Activated CD4-positive, alpha-beta memory T cell treated with anti-CD3 and anti-CD28 coated beads, Interleukin-2, amount 10 ng/mL, durations not matched to agents 7 days and 5 days (primary cell): ENCODE data around the gene BUB1B. TPM values are rescaled to one million over a fixed set of nuclear protein-coding genes. Genes with fewer than 3 reads are reported as not detected.
"Not testable (repeated sequence)": the region's sequence is repeated elsewhere in the genome, so short reads cannot be mapped to it uniquely, and the experiment has no call there.

Experiments used
- CTCF ChIA-PET: fragments of 350-600 bp; sonication (Branson Sonifier 250); formaldehyde crosslinking; loops from one replicate; lab custom pipeline; 2021; ENCODE audit warnings: antibody characterized with exemption, inconsistent platforms; lab: Charles Lee
- POLR2A ChIA-PET: fragments of 350-600 bp; sonication (Branson Sonifier 250); formaldehyde crosslinking; loops from one replicate; lab custom pipeline; 2021; ENCODE audit warnings: antibody characterized with exemption; lab: Charles Lee
- DNase-seq: peaks from one replicate; pipeline ENCODE4 v3.0.0-alpha.2; 2020
- H3K27ac Mint-ChIP-seq: one replicate; pipeline ENCODE4 v1.8.0; 2021; ENCODE audit warnings: mild to moderate bottlenecking, mixed read lengths
- H3K27me3 Mint-ChIP-seq: one replicate; pipeline ENCODE4 v1.8.0; 2021; ENCODE audit warnings: mixed read lengths
- H3K36me3 Mint-ChIP-seq: one replicate; pipeline ENCODE4 v1.8.0; 2021; ENCODE audit warnings: low read depth, mixed read lengths
- H3K4me1 Mint-ChIP-seq: one replicate; pipeline ENCODE4 v1.8.0; 2021; ENCODE audit warnings: mixed read lengths
- H3K4me3 Mint-ChIP-seq: one replicate; pipeline ENCODE4 v1.8.0; 2021; ENCODE audit warnings: mild to moderate bottlenecking, mixed read lengths
- H3K9me3 Mint-ChIP-seq: one replicate; pipeline ENCODE4 v1.8.0; 2021; ENCODE audit warnings: mixed read lengths
- total RNA-seq, 2 experiments: library from RNA; stranded (reverse); gene quantifications; one replicate each; pipeline ENCODE4 v1.2.3, GENCODE V29; 2021

Gene BUB1B, protein sequence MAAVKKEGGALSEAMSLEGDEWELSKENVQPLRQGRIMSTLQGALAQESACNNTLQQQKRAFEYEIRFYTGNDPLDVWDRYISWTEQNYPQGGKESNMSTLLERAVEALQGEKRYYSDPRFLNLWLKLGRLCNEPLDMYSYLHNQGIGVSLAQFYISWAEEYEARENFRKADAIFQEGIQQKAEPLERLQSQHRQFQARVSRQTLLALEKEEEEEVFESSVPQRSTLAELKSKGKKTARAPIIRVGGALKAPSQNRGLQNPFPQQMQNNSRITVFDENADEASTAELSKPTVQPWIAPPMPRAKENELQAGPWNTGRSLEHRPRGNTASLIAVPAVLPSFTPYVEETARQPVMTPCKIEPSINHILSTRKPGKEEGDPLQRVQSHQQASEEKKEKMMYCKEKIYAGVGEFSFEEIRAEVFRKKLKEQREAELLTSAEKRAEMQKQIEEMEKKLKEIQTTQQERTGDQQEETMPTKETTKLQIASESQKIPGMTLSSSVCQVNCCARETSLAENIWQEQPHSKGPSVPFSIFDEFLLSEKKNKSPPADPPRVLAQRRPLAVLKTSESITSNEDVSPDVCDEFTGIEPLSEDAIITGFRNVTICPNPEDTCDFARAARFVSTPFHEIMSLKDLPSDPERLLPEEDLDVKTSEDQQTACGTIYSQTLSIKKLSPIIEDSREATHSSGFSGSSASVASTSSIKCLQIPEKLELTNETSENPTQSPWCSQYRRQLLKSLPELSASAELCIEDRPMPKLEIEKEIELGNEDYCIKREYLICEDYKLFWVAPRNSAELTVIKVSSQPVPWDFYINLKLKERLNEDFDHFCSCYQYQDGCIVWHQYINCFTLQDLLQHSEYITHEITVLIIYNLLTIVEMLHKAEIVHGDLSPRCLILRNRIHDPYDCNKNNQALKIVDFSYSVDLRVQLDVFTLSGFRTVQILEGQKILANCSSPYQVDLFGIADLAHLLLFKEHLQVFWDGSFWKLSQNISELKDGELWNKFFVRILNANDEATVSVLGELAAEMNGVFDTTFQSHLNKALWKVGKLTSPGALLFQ
- 10 to 100 TPM; 73.2 to 73.8 TPM for total RNA-seq

DNA sequence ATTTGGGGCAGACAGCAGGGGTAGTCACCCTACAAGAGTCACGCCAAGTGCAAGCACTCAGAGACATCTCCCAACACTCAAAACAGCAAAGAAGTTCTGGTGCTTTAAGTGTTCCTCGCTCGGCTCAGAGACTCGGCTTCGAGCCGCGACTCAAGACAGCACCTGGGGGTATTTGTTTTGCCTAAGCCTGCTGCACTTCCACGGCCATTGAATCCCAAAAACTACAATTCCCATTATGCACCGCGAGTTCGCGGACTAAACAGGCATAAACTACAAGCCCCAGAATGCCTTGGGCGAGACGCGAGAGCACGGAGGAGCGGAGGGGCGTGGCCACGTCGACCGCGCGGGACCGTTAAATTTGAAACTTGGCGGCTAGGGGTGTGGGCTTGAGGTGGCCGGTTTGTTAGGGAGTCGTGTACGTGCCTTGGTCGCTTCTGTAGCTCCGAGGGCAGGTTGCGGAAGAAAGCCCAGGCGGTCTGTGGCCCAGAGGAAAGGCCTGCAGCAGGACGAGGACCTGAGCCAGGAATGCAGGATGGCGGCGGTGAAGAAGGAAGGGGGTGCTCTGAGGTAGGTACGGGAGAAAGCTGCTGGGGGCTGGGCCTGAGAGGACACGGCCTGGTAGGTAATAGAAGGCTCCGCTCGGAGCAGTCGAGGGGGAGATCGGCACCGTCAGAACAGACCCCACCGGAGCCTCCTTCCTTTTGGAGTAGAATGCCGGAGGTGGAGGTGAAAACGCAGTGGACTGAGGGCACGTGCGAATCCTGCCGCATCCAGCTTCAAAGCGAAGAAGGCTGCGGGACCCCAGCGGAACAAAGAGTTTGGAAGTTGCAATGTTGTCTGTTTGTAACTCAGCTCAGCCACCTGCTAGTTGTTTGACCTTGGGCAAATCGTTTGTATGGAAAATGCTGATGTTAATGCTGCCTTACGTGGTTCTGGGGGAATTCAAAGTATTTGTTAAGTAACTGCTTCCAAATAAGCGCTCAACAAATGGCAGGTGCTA is at the start of gene BUB1B:
Gene BUB1B, plus strand, starts transcription at position 381 of the 1,000 bp plus-strand sequence. Its CDS starts 152 bp downstream, at position 533.
- Mint-ChIP-seq H3K27me3 (no peaks in the 10 kb centered on the region), H3K27ac (no peak within 1 kb of the TSS), H3K36me3 (peaks cover 19% of the 10 kb centered on the region), H3K4me1 (peaks cover 17% of the 10 kb centered on the region), H3K9me3 (no peaks in the 10 kb centered on the region), H3K4me3 (no peak within 1 kb of the TSS)
- ChIA-PET POLR2A (interaction anchor here (0.6 to 5.4 kb wide), 21 partner anchors 11 to 1171 kb away, joined by 3 to 46 read pairs (median 5); partner anchors contain the start of genes BMF, NUSAP1, OIP5 and SRP14), CTCF (interaction anchor here (0.7 to 5.2 kb wide), 6 partner anchors 36 to 122 kb away, joined by 3 to 48 read pairs (median 8); partner anchors contain the start of gene SRP14)
- peak; percentile 95 for DNase-seq

DNA sequence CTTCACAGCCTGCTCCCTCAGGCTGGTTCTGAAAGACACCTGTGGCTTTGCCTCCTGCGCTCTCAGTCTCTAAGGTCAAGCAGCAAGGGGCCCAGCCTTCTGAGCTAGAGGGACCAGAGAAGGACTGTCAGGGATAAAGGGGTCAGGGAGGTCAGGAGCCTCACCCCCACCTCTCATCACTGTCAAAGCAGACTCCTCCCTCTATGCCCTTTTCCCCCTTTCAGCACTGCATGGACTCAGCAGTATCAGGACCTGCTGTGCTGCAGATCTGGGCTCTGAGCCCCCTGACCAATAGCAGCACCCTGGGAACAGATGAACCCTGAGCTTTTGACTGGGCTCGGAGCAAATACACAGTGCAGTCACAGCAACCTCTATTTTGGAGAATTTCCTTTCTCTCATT is 49.0 kb upstream of the BUB1B start:
- no peak overlapping the region for H3K27ac Mint-ChIP-seq
- ChIA-PET CTCF (interaction anchor here (0.6 to 8.3 kb wide), 4 partner anchors 8 to 66 kb away, joined by 3 to 82 read pairs (median 40); no protein-coding TSS in a partner anchor), POLR2A (interaction anchor here (0.7 to 6.3 kb wide), 2 partner anchors 14 to 49 kb away, joined by 3 to 73 read pairs; partner anchors contain the start of gene BUB1B)
- peaks cover 47% of the 10 kb centered on the region for H3K4me1 Mint-ChIP-seq
- H3K27me3 Mint-ChIP-seq: peaks cover 15% of the 10 kb centered on the region
- H3K9me3 Mint-ChIP-seq: no peaks in the 10 kb centered on the region
- no peaks in the 10 kb centered on the region for H3K36me3 Mint-ChIP-seq
- no peak for DNase-seq
- no peak overlapping the region for H3K4me3 Mint-ChIP-seq

DNA sequence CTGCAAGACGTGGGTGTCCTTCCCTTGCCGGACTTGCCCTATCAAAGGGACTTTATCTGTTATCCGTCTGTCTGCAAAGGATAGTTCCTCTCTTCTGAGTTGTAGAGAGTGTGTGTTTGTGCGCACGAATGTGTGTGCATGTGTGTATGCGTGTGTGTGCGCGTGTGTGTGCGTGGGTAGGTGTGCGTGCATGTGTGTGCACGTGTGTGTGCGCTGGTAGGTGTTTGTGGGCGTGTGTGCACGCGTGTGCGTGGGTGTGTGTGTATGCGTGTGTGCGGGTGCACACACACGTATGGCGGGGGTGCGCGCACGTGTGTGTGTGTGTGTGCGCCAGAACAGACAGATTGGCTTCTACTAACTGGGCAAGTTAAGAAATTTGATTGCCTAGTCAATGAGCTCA is 48.1 kb upstream of the BUB1B start:
- no peaks in the 10 kb centered on the region for H3K9me3 Mint-ChIP-seq
- ChIA-PET CTCF (interaction anchor here (7.8 kb wide), 1 partner anchor 9 kb away, joined by 82 read pairs; no protein-coding TSS in a partner anchor), POLR2A (interaction anchor here (1.0 to 4.0 kb wide), 3 partner anchors 8 to 57 kb away, joined by 3 to 32 read pairs (median 19); no protein-coding TSS in a partner anchor)

DNA sequence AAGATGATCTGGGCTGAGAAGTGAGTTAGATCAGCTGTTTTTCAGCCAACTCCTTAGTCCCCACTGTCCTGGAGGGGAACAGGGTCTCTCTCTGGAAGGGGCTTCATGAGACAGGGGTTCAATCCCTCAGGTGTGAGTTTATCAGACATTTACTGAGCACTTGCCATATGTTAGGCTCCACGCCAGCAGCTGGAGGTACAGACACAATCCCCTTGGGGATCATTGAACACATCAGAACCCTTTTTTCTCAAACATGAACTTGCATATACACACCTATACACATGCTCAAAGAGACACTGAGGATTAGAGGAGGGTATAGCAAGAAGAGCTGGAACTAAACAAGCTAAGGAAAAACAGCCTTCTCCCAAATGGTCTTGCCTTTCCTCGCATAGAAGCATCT is 46.7 kb upstream of the BUB1B start:
- H3K36me3 Mint-ChIP-seq: no peaks in the 10 kb centered on the region
- CTCF ChIA-PET: interaction anchor here (2.0 to 7.8 kb wide), 2 partner anchors 10 to 69 kb away, joined by 7 to 82 read pairs; no protein-coding TSS in a partner anchor
- no peaks in the 10 kb centered on the region for H3K9me3 Mint-ChIP-seq
- peaks cover 15% of the 10 kb centered on the region for H3K27me3 Mint-ChIP-seq
- no peak overlapping the region for H3K4me3 Mint-ChIP-seq
- POLR2A ChIA-PET: interaction anchor here (1.0 to 4.0 kb wide), 6 partner anchors 9 to 74 kb away, joined by 3 to 32 read pairs (median 10); partner anchors contain the start of gene BUB1B
- H3K4me1 Mint-ChIP-seq: peaks cover 35% of the 10 kb centered on the region
- no peak for DNase-seq
- H3K27ac Mint-ChIP-seq: no peak overlapping the region

More for the DNA sequence above, 48.1 kb upstream of the BUB1B start:
- Mint-ChIP-seq H3K27me3 (peaks cover 15% of the 10 kb centered on the region), H3K4me3 (no peak overlapping the region), H3K36me3 (no peaks in the 10 kb centered on the region), H3K27ac (peak overlapping the region; percentile 28), H3K4me1 (peaks cover 42% of the 10 kb centered on the region)
- DNase-seq: no peak

DNA sequence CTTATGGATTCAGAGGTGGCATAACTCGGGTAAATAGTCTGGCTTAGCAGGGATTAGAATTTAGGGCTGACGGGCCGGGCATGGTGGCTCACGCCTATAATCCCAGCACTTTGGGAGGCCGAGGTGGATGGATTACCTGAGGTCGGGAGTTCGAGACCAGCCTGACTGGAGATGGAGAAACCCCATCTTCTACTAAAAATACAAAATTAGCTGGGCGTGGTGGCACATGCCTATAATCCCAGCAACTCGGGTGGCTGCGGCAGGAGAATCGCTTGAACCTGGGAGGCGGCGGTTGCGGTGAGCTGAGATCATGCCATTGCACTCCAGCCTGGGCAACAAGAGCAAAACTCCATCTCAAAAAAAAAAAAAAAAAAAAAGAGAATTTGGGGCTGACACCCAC is 45.8 kb upstream of the BUB1B start:
- not testable (repeated sequence) for DNase-seq
- POLR2A ChIA-PET: interaction anchor here (0.7 to 4.0 kb wide), 6 partner anchors 10 to 75 kb away, joined by 3 to 32 read pairs (median 8); partner anchors contain the start of gene BUB1B
- peak overlapping the region; percentile 92 for H3K27ac Mint-ChIP-seq

DNA sequence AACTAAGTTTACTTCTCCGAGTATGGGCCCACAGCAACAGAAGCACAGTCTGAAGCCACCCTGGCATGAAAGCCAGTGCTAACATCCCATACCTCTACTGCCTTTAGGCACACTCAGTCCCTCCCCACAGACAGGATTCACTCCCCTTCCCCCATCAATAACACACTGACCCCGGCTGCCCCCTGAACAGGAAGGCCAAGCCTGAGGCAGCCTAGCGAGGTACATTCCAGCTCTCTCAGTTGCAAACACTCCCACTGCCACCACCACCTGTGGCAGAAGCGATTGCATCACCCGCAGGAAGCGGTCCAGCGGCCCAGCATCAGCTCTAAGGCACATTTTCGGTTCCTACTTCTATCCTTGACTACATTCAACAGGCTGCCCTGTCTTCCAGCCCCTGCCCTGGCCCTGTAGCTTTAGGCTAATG is 45.2 kb upstream of the BUB1B start:
- ChIA-PET POLR2A (interaction anchor here (0.7 to 4.0 kb wide), 6 partner anchors 11 to 76 kb away, joined by 3 to 32 read pairs (median 8); partner anchors contain the start of gene BUB1B), CTCF (interaction anchor here (0.7 to 7.8 kb wide), 2 partner anchors 11 to 70 kb away, joined by 3 to 82 read pairs; no protein-coding TSS in a partner anchor)
- H3K9me3 Mint-ChIP-seq: no peaks in the 10 kb centered on the region
- peak; percentile 83 for DNase-seq
- H3K36me3 Mint-ChIP-seq: no peaks in the 10 kb centered on the region
- peak overlapping the region; percentile 45 for H3K4me3 Mint-ChIP-seq
- peak overlapping the region; percentile 92 for H3K27ac Mint-ChIP-seq
- peaks cover 31% of the 10 kb centered on the region for H3K4me1 Mint-ChIP-seq
- H3K27me3 Mint-ChIP-seq: peaks cover 14% of the 10 kb centered on the region

More for the DNA sequence above, 45.8 kb upstream of the BUB1B start:
- not testable (repeated sequence) for H3K36me3 Mint-ChIP-seq, H3K4me3 Mint-ChIP-seq, H3K9me3 Mint-ChIP-seq
- CTCF ChIA-PET: interaction anchor here (0.7 to 7.8 kb wide), 3 partner anchors 11 to 70 kb away, joined by 3 to 82 read pairs (median 7); no protein-coding TSS in a partner anchor
- peaks cover 14% of the 10 kb centered on the region for H3K27me3 Mint-ChIP-seq
- H3K4me1 Mint-ChIP-seq: peaks cover 31% of the 10 kb centered on the region

DNA sequence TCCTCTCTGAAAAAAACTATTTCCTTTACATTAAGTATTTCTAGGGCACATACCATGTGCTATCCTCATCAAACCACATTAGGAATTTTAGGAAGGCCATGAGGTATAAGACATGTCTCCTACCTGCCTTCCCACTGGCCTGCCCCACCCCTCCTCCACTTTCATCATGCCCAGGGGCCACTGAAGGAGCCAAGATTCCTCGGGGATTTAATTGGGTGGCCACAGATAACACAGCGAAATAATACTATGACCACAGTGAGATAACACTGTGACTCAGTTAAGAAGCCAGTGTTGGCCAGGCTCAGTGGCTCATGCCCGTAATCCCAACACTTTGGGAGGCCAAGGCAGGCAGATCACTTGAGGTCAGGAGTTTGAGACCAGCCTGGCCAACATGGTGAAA is 42.4 kb upstream of the BUB1B start:
- no peaks in the 10 kb centered on the region for H3K36me3 Mint-ChIP-seq
- H3K9me3 Mint-ChIP-seq: no peaks in the 10 kb centered on the region
- peaks cover 12% of the 10 kb centered on the region for H3K27me3 Mint-ChIP-seq
- no peak for DNase-seq
- peaks cover 31% of the 10 kb centered on the region for H3K4me1 Mint-ChIP-seq
- POLR2A ChIA-PET: no interaction called here
- H3K27ac Mint-ChIP-seq: no peak overlapping the region
- CTCF ChIA-PET: interaction anchor here (0.7 to 7.8 kb wide), 2 partner anchors 9 to 14 kb away, joined by 3 to 82 read pairs; partner anchors contain the start of gene BMF
- no peak overlapping the region for H3K4me3 Mint-ChIP-seq

DNA sequence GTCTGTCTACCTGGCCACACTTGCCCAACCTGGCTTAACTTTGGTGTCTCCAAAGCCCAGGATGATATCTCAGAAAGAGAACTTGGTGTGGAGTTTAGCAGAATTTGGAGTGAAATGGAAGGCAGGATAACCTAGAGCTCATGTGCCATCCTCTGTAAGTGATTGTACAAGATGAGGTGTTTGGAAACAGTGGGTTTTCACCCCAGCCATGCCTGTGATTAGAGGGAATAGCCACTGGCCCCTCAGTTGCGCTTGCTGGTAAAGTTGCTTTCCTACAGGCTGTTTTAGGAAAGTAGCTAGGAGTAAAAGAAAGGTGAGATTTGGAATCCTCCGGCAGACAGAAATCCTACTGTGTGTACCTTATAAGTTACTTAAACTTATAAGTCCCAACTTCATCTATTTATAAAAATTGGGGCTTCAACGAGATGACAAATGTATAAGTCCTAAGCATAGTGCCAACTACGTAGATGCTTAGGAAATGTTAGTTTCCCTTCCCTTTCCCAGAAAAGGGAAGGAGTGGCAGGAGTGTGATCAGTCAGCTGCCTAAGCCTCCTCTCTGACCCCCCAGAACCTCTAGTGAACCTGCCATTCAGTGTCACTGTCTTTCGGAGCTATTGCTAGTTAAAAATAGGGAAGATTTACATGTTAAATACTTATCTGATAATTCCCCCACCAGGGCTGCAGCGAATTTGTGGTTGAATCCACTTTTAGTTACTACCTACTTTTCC is 38.8 kb upstream of the BUB1B start:
- no peaks in the 10 kb centered on the region for H3K9me3 Mint-ChIP-seq
- peaks cover 3% of the 10 kb centered on the region for H3K4me1 Mint-ChIP-seq
- no peak overlapping the region for H3K27ac Mint-ChIP-seq
- DNase-seq: peak; percentile 6
- ChIA-PET CTCF (interaction anchor here (0.9 to 4.8 kb wide), 4 partner anchors 13 to 76 kb away, joined by 3 to 28 read pairs (median 5); partner anchors contain the start of gene BMF), POLR2A (no interaction called here)
- H3K4me3 Mint-ChIP-seq: no peak overlapping the region
- no peaks in the 10 kb centered on the region for H3K36me3 Mint-ChIP-seq
- peaks cover 10% of the 10 kb centered on the region for H3K27me3 Mint-ChIP-seq

DNA sequence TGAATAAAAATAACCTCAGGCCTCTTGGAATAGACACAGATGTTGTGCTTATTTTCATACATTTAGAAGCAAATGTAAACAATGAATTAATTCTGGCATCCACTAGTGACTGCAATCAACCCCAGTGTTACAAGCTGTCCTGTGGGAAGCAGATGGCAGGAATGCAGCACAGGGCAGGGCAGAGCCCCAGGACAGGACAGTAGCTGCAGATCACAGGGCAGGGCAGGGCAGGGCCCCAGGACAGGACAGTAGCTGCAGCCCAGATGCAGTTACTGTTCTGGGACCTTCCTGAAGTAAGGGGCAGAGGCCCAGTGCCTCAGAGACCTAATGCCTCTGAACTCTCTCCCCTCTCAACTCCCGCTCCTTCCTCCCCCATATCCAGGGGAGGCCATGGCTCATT is 37.9 kb upstream of the BUB1B start:
- H3K4me3 Mint-ChIP-seq, H3K27ac Mint-ChIP-seq, H3K36me3 Mint-ChIP-seq, H3K4me1 Mint-ChIP-seq, H3K27me3 Mint-ChIP-seq, POLR2A ChIA-PET, H3K9me3 Mint-ChIP-seq: not testable (repeated sequence)
- peak; percentile 5 for DNase-seq
- CTCF ChIA-PET: interaction anchor here (1.5 to 4.8 kb wide), 3 partner anchors 18 to 77 kb away, joined by 4 to 28 read pairs (median 4); no protein-coding TSS in a partner anchor

DNA sequence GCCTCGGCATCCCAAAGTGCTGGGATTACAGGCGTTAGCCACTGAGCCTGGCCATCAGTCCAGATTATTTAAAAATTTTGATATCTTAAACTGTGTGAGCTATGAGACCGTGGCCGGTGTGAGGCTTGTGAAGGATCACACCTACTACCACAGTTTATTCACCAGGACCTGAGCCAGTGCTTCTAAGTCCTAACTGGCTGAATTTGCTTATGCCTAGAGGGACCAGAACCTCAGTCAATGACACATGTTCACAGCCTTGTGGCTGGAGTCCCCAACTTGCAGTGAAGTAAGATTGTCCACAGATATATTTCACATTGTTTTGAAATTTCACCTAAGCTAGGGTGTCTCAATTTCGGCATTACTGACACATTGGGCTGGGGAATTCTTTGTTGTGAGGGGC is 37.0 kb upstream of the BUB1B start:
- peak; percentile 9 for DNase-seq
- POLR2A ChIA-PET, H3K36me3 Mint-ChIP-seq, H3K4me1 Mint-ChIP-seq, H3K27ac Mint-ChIP-seq, H3K4me3 Mint-ChIP-seq, H3K27me3 Mint-ChIP-seq, H3K9me3 Mint-ChIP-seq: not testable (repeated sequence)
- CTCF ChIA-PET: interaction anchor here (1.0 to 4.8 kb wide), 4 partner anchors 15 to 78 kb away, joined by 3 to 28 read pairs (median 4); partner anchors contain the start of gene BMF
